ENCODE results near the gene CDKL4.
"Not testable (repeated sequence)": the region's sequence is repeated elsewhere in the genome, so short reads cannot be mapped to it uniquely, and the experiment has no call there.

The CDKL4 gene

GRCh38 chr2:39228413-39229209, 15.2 kb downstream of the CDKL4 start:
- no peak for DNase-seq (ENCODE audit: low read depth)

- DNase-seq (ENCODE audit: low read depth) = peak; percentile 74
These were observed 15.9 kb downstream of the CDKL4 start for GRCh38 chr2:39227628-39228412.

- no peak for DNase-seq (ENCODE audit: low read depth)
These were observed 18.2 kb downstream of the CDKL4 start for GRCh38 chr2:39225567-39225966.

- DNase-seq (ENCODE audit: low read depth) = no peak
These were observed 19.9 kb downstream of the CDKL4 start for GRCh38 chr2:39223909-39224308.

GRCh38 chr2:39221459-39221858, 22.3 kb downstream of the CDKL4 start:
- DNase-seq (ENCODE audit: low read depth) = no peak

- DNase-seq (ENCODE audit: low read depth) = no peak
These were observed 23.6 kb downstream of the CDKL4 start for GRCh38 chr2:39220136-39220535.

GRCh38 chr2:39218391-39218790, 25.4 kb downstream of the CDKL4 start:
- DNase-seq (ENCODE audit: low read depth) = no peak

- DNase-seq (ENCODE audit: low read depth) = no peak
These were observed 26.6 kb downstream of the CDKL4 start for GRCh38 chr2:39217192-39217550.

- peak; percentile 59 for DNase-seq (ENCODE audit: low read depth)
These were observed 27.2 kb downstream of the CDKL4 start for GRCh38 chr2:39216346-39217191.

- no peak for DNase-seq (ENCODE audit: low read depth)
These were observed 28.2 kb downstream of the CDKL4 start for GRCh38 chr2:39215545-39215944.

GRCh38 chr2:39213015-39213414, 30.8 kb downstream of the CDKL4 start:
- DNase-seq (ENCODE audit: low read depth) = no peak

- no peak for DNase-seq (ENCODE audit: low read depth)
These were observed 32.9 kb downstream of the CDKL4 start for GRCh38 chr2:39210846-39211245.

GRCh38 chr2:39203382-39203781, 40.4 kb downstream of the CDKL4 start:
- DNase-seq (ENCODE audit: low read depth) = no peak

- DNase-seq (ENCODE audit: low read depth) = no peak
These were observed 41.0 kb downstream of the CDKL4 start for GRCh38 chr2:39202639-39203369.

- not testable (repeated sequence) for DNase-seq (ENCODE audit: low read depth)
These were observed 46.8 kb downstream of the CDKL4 start for GRCh38 chr2:39197003-39197402.

- no peak for DNase-seq (ENCODE audit: low read depth)
These were observed 49.1 kb downstream of the CDKL4 start for GRCh38 chr2:39194686-39195085.

GRCh38 chr2:39188960-39189494, 54.7 kb downstream of the CDKL4 start:
- DNase-seq (ENCODE audit: low read depth) = no peak

- DNase-seq (ENCODE audit: low read depth) = no peak
These were observed 60.1 kb downstream of the CDKL4 start for GRCh38 chr2:39183673-39184072.

- DNase-seq (ENCODE audit: low read depth) = no peak
These were observed 62.5 kb downstream of the CDKL4 start for GRCh38 chr2:39181297-39181696.

GRCh38 chr2:39179974-39180960, 63.5 kb downstream of the CDKL4 start:
- no peak for DNase-seq (ENCODE audit: low read depth)
